GM12878 (cell line): ENCODE results near the gene ERC2. TPM values are rescaled to one million over a fixed set of nuclear protein-coding genes. Genes with fewer than 3 reads are reported as not detected.

Experiments used
- ATAC-seq: fragments of 200-7000 bp; cut with Tn5 transposase; 3 replicates; pipeline ENCODE4 v1.9.1; 2020; ENCODE audit warnings: mild to moderate bottlenecking, moderate library complexity
- BruUV-seq: library from RNA; stranded (reverse); fragments of 400-500 nt; replicated peaks from 2 replicates; lab custom pipeline; 2021; lab: Mats Ljungman, UMichigan
- CTCF ChIA-PET: fragments of 300-600 bp; sonication (Branson Sonifier 250); formaldehyde crosslinking; extraction: SDS; loops from one replicate; lab custom pipeline; 2021; ENCODE audit warnings: inconsistent platforms; lab: Yijun Ruan, JAX
- POLR2A ChIA-PET: fragments of 350-600 bp; formaldehyde crosslinking; extraction: SDS; loops from one replicate; lab custom pipeline; 2021; ENCODE audit warnings: inconsistent platforms; lab: Charles Lee
- RAD21 ChIA-PET: fragments of 300-600 bp; sonication (Branson Sonifier 250); formaldehyde crosslinking; loops from one replicate; lab custom pipeline; 2023; ENCODE audit warnings: antibody characterized with exemption; ENCODE audit not compliant: unreplicated experiment; lab: Charles Lee
- SMC1A ChIA-PET: fragments of 300-600 bp; sonication (Branson Sonifier 250); formaldehyde crosslinking; loops from one replicate; lab custom pipeline; 2023; ENCODE audit not compliant: unreplicated experiment, uncharacterized antibody; lab: Charles Lee
- DNase-seq: peaks from one replicate; pipeline ENCODE4 v3.0.0-alpha.2; 2011; ENCODE audit warnings: low read depth, low spot score
- FAIRE-seq: peaks from 3 replicates; lab custom pipeline; 2011; peaks lifted over from hg19 to GRCh38; lab: Jason Lieb, UNC
- H2AFZ ChIP-seq: 2 replicates; pipeline ENCODE4 v1.6.0; 2011; ENCODE audit warnings: low read depth, low read length, control low read depth; ENCODE audit not compliant: control insufficient read depth
- H3K27ac ChIP-seq: 2 replicates; pipeline ENCODE4 v1.5.1; 2011; ENCODE audit warnings: control low read depth; ENCODE audit not compliant: control insufficient read depth, insufficient read depth
- H3K27me3 ChIP-seq, 2 experiments: replicated peaks in 1 of 2; 2 replicates each; pipeline versions ENCODE4 v1.6.0 to v1.6.1; 2011; ENCODE audit warnings: low read length in 1 of 2; ENCODE audit not compliant: control insufficient read depth in 2 of 2, insufficient read depth in 2 of 2
- H3K36me3 ChIP-seq, 2 experiments: 2 replicates each; pipeline ENCODE4 v1.5.1; 2011; ENCODE audit warnings: low read length in 1 of 2; ENCODE audit not compliant: control insufficient read depth in 2 of 2, insufficient read depth in 2 of 2
- H3K4me1 ChIP-seq: 2 replicates; pipeline ENCODE4 v1.6.1; 2011; ENCODE audit warnings: mild to moderate bottlenecking, low read length, moderate library complexity, mixed read lengths; ENCODE audit not compliant: control insufficient read depth, insufficient read depth
- H3K4me2 ChIP-seq: 2 replicates; pipeline ENCODE4 v1.6.0; 2011; ENCODE audit warnings: control low read depth; ENCODE audit not compliant: control insufficient read depth, insufficient read depth
- H3K4me3 ChIP-seq: fragments of 200-600 bp; sonication (generic); 2 replicates; pipeline ENCODE4 v1.5.1; 2016
- H3K79me2 ChIP-seq: 2 replicates; pipeline ENCODE4 v1.6.0; 2011; ENCODE audit warnings: low read length; ENCODE audit not compliant: control insufficient read depth, insufficient read depth
- H3K9ac ChIP-seq: 2 replicates; pipeline ENCODE4 v1.8.0; 2011; ENCODE audit warnings: low read length, control low read depth, mixed read lengths; ENCODE audit not compliant: control insufficient read depth, insufficient read depth
- H3K9me3 ChIP-seq: replicated peaks from 3 replicates; pipeline ENCODE4 v1.5.1; 2011; ENCODE audit warnings: mild to moderate bottlenecking, low read length; ENCODE audit not compliant: control insufficient read depth, insufficient read depth
- H4K20me1 ChIP-seq: 2 replicates; pipeline ENCODE4 v1.6.0; 2011; ENCODE audit not compliant: control insufficient read depth, insufficient read depth
- BCL11A ChIP-seq: IDR thresholded peaks from 2 replicates; pipeline ENCODE4 v1.6.1; 2011; ENCODE audit warnings: low read depth, low read length
- CREB1 ChIP-seq: IDR thresholded peaks from 2 replicates; pipeline ENCODE4 v1.6.1; 2012; ENCODE audit warnings: low read depth, mild to moderate bottlenecking, inconsistent platforms
- EP300 ChIP-seq, 2 experiments: fragments of 150-350 bp in 1 of 2; IDR thresholded peaks; 2 replicates each; pipeline ENCODE4 v1.6.1; 2011 to 2012; ENCODE audit warnings: low read depth in 2 of 2, low read length in 2 of 2, borderline replicate concordance in 1 of 2, improper control_type of control experiment in 1 of 2, inconsistent platforms in 1 of 2; ENCODE audit not compliant: control insufficient read depth in 1 of 2
- ETV6 ChIP-seq, 2 experiments: fragments of 450-650 bp in 1 of 2; IDR thresholded peaks in 1 of 2; conservative IDR thresholded peaks in 1 of 2; 2 replicates each; pipeline ENCODE4 v1.6.1; 2014; ENCODE audit warnings: antibody characterized with exemption in 1 of 2, borderline replicate concordance in 1 of 2, low read depth in 1 of 2, mild to moderate bottlenecking in 1 of 2, moderate library complexity in 1 of 2
- HCFC1 ChIP-seq: fragments of 150-350 bp; IDR thresholded peaks from 2 replicates; pipeline ENCODE4 v1.6.1; 2014; ENCODE audit warnings: low read length
- KDM1A ChIP-seq: fragments of 200-600 bp; sonication (generic); IDR thresholded peaks from 2 replicates; pipeline ENCODE4 v1.6.1; 2016; ENCODE audit warnings: borderline replicate concordance
- KLF5 ChIP-seq: fragments of 450-650 bp; IDR thresholded peaks from 2 replicates; pipeline ENCODE4 v1.6.1; 2014; ENCODE audit warnings: mild to moderate bottlenecking; ENCODE audit not compliant: partially characterized antibody
- RBBP5 ChIP-seq: fragments of 200-600 bp; sonication (generic); conservative IDR thresholded peaks from 2 replicates; pipeline ENCODE4 v1.6.1; 2016
- SUZ12 ChIP-seq: fragments of 200-600 bp; sonication (generic); IDR thresholded peaks from one replicate; pipeline ENCODE4 v1.6.1; 2018; ENCODE audit warnings: antibody characterized with exemption, mild to moderate bottlenecking; ENCODE audit not compliant: unreplicated experiment
- TAF1 ChIP-seq: IDR thresholded peaks from 2 replicates; pipeline ENCODE4 v1.6.1; 2011; ENCODE audit warnings: mild to moderate bottlenecking, low read depth, low read length, borderline replicate concordance
- ZNF384 ChIP-seq: IDR thresholded peaks from 2 replicates; pipeline ENCODE4 v1.6.1; 2012; ENCODE audit warnings: low read depth, mild to moderate bottlenecking, low read length, improper control_type of control experiment, borderline replicate concordance
- WGBS: methylation state at CpG from one replicate; pipeline ENCODE4 v1.1.6; 2016; ENCODE audit warnings: low lambda C conversion rate; ENCODE audit not compliant: insufficient replicate concordance, insufficient coverage; ENCODE audit errors: missing lambda C conversion rate; 5-methylcytosine and 5-hydroxymethylcytosine counted together
- in situ Hi-C: fragments of 300-500 bp; cut with MboI; formaldehyde crosslinking; loops from 9 replicates; pipeline ENCODE4 v1.14.3; 2018; ENCODE audit warnings: mixed read lengths
- intact Hi-C: fragments of 100-400 bp; cut with micrococcal nuclease; formaldehyde crosslinking; loops from one replicate; pipeline ENCODE4 v1.14.2; 2022; ENCODE audit not compliant: unreplicated experiment
- polyA plus RNA-seq, 11 experiments: library from polyadenylated mRNA; depleted of rRNA in 4 of 11; unstranded in 6 of 11; stranded (reverse) in 5 of 11; fragments of >200 nt; fragmentation: Nextera tagmentation in 4 of 11; fragmentation: Illumina TruSeq in 1 of 11; extraction: Ambion mirVana in 4 of 11; extraction: Trizol in 1 of 11; gene quantifications; 1 replicate in 1 of 11; 2 replicates in 10 of 11; pipeline versions ENCODE4 v1.2.1 to v1.2.3, GENCODE V29; 2011 to 2016; ENCODE audit warnings: inconsistent platforms in 2 of 11, missing spikeins in 2 of 11, low read depth in 1 of 11
- total RNA-seq, 4 experiments: library from RNA; depleted of rRNA in 3 of 4; stranded (reverse); fragments of >200 nt in 3 of 4; fragmentation: Illumina TruSeq in 1 of 4; extraction: Trizol in 1 of 4; gene quantifications; 2 replicates each; pipeline versions ENCODE4 v1.2.1 to v1.2.3, GENCODE V29; 2013 to 2021

The ERC2 gene
- total and polyA plus RNA-seq, 10 of the 15 experiments (the other 5 are each of a cell fraction or from before 2014, with no cell fraction given), result 0.06 to 1.4 (median 0.12) TPM; not detected in 3

DNA sequence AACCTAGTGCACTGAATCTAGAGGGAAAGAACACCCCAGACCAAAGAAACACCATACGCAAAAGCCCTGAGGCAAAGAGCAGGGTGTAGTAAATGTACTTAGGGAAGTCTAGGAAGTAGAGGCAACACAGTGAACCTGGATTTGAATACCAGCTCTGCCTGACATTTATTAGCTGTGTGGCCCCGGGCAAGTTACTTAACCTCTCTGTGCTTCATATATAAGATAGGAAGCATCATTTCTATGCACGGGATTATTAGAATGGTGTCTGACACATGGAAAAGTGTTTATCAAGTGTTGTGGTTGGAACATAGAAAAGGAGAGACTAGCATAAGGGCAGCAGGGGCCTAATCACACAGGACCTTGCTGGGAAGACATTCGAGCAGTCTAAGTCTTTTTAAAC lies 132.2 kb downstream of the ERC2 start:
- no peaks in the 10 kb centered on the region for H3K36me3 ChIP-seq
- H4K20me1 ChIP-seq, result no peaks in the 10 kb centered on the region
- FAIRE-seq (no peak), ATAC-seq (no peak), DNase-seq (no peak)
- no peak overlapping the region for H3K4me2 ChIP-seq
- RAD21 ChIA-PET, result no interaction called here
- no peaks in the 10 kb centered on the region for H3K27me3 ChIP-seq
- BruUV-seq, result no TSS peak
- SMC1A ChIA-PET, result no interaction called here
- TF ChIP-seq EP300 (IDR thresholded peaks at IDR 0.05; ENCODE audit: borderline replicate concordance in 1 of 2, control insufficient read depth in 1 of 2, low read depth in 2 of 2, low read length in 2 of 2) (no peak), BCL11A (no peak), ETV6 (conservative IDR thresholded peaks at IDR 0.05 in 1 of 2, IDR thresholded peaks at IDR 0.05 in 1 of 2; ENCODE audit: borderline replicate concordance in 1 of 2, low read depth in 1 of 2) (no peak), KDM1A (no peak), HCFC1 (no peak), KLF5 (no peak), ZNF384 (no peak), CREB1 (no peak), SUZ12 (no peak), RBBP5 (no peak), TAF1 (no peak)
- no peaks in the 10 kb centered on the region for H3K9me3 ChIP-seq
- in situ Hi-C loops, result no loop called here
- H3K9ac ChIP-seq, result no peak overlapping the region
- POLR2A ChIA-PET, result no interaction called here
- no peaks in the 10 kb centered on the region for H3K79me2 ChIP-seq
- WGBS, result 70% methylated on average over 4 of the region's 4 CpGs
- CTCF ChIA-PET, result interaction anchor here (1.6 kb wide), 1 partner anchor 11 kb away, joined by 4 read pairs; no protein-coding TSS in a partner anchor
- no peaks in the 10 kb centered on the region for H3K4me1 ChIP-seq
- no peak overlapping the region for H2AFZ ChIP-seq
- intact Hi-C loops, result no loop called here
- H3K27ac ChIP-seq, result no peak overlapping the region
- H3K4me3 ChIP-seq, result no peak overlapping the region
